T-helper 1 cell treated with Interleukin-12 subunit alpha and Interleukin-12 subunit beta and Interleukin-4 antibody, amounts not matched to agents 30 μg/mL and 1 μg/mL, for 36 hours (primary cell): Measurements from ENCODE around the gene CRYBB3.

Experiments
- H3K27ac Mint-ChIP-seq: one replicate; pipeline ENCODE4 v1.8.0; 2021; ENCODE audit warnings: mild to moderate bottlenecking, mixed read lengths
- H3K27me3 Mint-ChIP-seq: one replicate; pipeline ENCODE4 v1.8.0; 2021; ENCODE audit warnings: low read depth, mixed read lengths
- H3K36me3 Mint-ChIP-seq: one replicate; pipeline ENCODE4 v1.8.0; 2021; ENCODE audit warnings: low read depth, mixed read lengths
- H3K4me1 Mint-ChIP-seq: one replicate; pipeline ENCODE4 v1.8.0; 2021; ENCODE audit warnings: low read depth, mixed read lengths
- H3K4me3 Mint-ChIP-seq: one replicate; pipeline ENCODE4 v1.8.0; 2021; ENCODE audit warnings: mild to moderate bottlenecking, moderate library complexity, mixed read lengths
- H3K9me3 Mint-ChIP-seq: one replicate; pipeline ENCODE4 v1.8.0; 2021; ENCODE audit warnings: mixed read lengths

Gene CRYBB3

DNA sequence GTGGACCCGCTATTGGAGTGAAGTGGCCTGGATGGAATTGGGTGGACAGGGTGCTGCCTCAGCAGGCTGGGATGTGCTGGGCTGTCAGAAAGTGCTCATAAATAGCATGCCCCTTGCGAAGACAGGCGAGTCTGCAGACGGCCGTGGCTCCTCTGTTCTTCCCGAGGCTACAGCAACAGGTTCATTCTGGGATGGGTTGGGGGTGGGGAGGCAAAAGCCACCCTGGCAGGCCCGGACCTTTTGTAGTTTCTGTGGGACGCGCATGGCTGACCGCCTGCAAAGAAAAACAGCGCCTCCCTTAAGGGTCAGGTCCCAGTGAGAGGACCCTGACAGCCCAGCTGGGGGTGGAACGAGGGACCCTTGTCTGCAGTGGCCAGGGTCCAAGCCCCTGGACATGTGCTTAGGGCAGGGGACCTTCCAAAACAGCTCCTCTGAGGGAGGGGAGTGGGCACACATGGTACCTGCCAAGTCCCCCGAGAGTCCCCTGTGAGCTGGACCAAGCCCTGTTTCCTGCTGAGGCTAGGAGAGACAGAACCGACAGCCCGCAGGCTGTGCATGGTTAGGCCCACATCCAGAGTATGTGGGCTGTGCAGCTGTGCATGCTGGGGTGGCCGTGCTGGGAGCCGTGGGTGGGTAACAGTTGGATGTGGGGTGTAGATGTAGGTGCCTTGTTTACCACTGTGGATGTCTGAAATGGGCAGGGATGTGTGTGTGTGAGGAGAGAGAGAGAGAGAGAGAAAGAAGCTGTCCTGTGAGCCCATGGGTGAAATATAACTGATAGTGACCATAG is at the start of gene CRYBB3:
CRYBB3 (plus strand) TSS at position 128 of the 790 bp plus-strand sequence. CDS start 1,539 bp downstream, outside the sequence.
- H3K4me3 Mint-ChIP-seq: no peak within 1 kb of the TSS
- H3K36me3 Mint-ChIP-seq: peaks cover 4% of the 10 kb centered on the region
- no peaks in the 10 kb centered on the region for H3K9me3 Mint-ChIP-seq
- H3K4me1 Mint-ChIP-seq: peaks cover 12% of the 10 kb centered on the region
- no peaks in the 10 kb centered on the region for H3K27me3 Mint-ChIP-seq
- H3K27ac Mint-ChIP-seq: peak within 1 kb of the TSS; percentile 18

DNA sequence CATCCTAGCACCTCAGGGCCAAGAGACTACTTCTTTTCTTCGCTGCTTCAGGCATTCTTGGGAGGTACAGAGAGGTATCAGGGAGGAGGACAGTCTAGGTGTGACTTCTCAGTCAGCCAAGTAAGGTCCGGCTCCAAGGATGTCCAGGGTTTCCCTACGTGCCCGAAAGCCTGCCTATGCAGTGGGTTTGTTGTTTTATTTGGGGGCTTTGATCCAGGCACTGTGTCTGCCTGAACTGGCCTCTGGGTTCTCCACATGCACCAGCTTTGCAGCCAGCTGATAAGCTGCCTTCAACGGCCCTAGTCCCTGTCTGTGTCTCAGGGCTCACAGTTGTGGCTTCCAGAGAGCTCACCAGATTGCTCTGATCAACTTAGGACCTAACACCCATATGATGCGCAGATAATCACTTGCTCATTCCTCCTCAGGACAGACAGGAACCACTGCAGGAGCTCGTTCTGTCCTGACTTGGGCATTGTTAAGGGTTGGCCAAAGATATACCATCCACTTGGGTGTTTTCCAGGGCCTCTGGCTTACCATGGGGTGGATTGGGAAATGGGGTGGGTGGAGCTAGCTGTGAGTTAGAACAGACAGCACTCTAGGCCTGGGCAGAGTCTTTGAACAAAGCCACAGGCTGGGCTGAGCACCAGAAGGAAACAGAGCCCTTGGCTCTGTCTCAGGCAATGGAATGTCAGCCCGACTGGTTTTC is 45.5 kb upstream of the CRYBB3 start:
- Mint-ChIP-seq H3K4me1 (no peaks in the 10 kb centered on the region), H3K9me3 (no peaks in the 10 kb centered on the region), H3K4me3 (no peak overlapping the region), H3K36me3 (no peaks in the 10 kb centered on the region), H3K27me3 (no peaks in the 10 kb centered on the region), H3K27ac (no peak overlapping the region)

DNA sequence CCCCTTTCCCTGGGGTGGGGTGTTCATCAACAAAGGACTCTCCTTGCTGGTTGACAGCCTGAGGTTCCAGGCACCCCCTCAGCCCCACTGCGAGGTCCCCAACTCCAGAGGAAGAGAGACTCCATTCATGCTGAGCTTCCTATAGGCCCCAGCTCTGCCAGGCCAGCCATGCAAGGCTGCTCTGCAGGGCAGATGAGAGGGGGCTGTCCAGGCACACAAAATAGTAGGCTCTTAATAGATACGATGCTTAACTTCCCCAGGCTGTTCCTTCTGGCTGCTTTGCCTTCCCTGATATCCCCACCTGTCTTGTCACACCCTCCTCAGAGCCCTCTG is 45.0 kb upstream of the CRYBB3 start:
- Mint-ChIP-seq H3K4me1 (no peaks in the 10 kb centered on the region), H3K4me3 (no peak overlapping the region), H3K27ac (no peak overlapping the region), H3K36me3 (no peaks in the 10 kb centered on the region), H3K9me3 (no peaks in the 10 kb centered on the region), H3K27me3 (no peaks in the 10 kb centered on the region)

DNA sequence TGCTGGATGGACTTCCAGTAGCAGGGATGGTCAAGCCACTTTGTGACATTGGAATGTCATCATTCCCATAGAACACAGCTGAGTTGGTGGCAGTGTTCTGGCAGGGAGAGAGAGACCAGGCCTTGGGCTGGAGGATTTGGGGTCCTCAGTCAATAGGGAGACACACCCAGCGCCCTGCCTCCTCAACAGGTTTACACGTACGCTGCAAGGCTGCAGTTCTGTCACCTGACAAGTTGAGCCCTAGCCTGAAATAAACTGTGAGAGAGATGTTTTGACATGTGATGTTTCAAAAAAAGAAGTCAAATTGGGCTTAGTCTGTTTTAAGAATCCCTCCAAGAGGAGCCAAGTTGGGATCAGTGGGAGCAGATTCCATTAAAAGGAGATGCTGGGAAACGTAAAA is 42.9 kb upstream of the CRYBB3 start:
- H3K4me1 Mint-ChIP-seq: no peaks in the 10 kb centered on the region
- H3K4me3 Mint-ChIP-seq: no peak overlapping the region
- no peak overlapping the region for H3K27ac Mint-ChIP-seq
- H3K36me3 Mint-ChIP-seq: no peaks in the 10 kb centered on the region
- H3K27me3 Mint-ChIP-seq: no peaks in the 10 kb centered on the region
- H3K9me3 Mint-ChIP-seq: no peaks in the 10 kb centered on the region

DNA sequence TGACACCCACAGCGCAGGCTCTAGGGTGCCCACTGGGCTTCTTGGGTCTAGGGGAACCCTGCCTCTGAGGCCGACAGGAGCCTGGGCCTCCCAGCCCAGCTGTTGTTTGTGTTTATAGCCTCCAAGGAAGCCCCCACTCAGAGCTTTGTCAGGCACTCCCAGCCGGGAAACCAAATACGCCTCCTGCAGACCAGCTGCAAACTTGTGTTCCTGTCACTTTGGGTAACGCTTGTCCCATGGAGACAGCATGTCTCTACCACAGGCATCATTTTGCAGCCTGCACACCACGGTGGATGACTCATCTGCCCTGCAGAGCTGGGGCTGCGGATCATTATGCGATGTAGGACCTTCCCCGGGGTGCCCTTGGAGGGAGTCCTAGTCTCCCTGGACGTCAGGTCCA is 40.6 kb upstream of the CRYBB3 start:
- no peaks in the 10 kb centered on the region for H3K27me3 Mint-ChIP-seq
- H3K27ac Mint-ChIP-seq: no peak overlapping the region
- H3K4me3 Mint-ChIP-seq: no peak overlapping the region
- no peaks in the 10 kb centered on the region for H3K9me3 Mint-ChIP-seq
- H3K4me1 Mint-ChIP-seq: no peaks in the 10 kb centered on the region
- H3K36me3 Mint-ChIP-seq: no peaks in the 10 kb centered on the region

DNA sequence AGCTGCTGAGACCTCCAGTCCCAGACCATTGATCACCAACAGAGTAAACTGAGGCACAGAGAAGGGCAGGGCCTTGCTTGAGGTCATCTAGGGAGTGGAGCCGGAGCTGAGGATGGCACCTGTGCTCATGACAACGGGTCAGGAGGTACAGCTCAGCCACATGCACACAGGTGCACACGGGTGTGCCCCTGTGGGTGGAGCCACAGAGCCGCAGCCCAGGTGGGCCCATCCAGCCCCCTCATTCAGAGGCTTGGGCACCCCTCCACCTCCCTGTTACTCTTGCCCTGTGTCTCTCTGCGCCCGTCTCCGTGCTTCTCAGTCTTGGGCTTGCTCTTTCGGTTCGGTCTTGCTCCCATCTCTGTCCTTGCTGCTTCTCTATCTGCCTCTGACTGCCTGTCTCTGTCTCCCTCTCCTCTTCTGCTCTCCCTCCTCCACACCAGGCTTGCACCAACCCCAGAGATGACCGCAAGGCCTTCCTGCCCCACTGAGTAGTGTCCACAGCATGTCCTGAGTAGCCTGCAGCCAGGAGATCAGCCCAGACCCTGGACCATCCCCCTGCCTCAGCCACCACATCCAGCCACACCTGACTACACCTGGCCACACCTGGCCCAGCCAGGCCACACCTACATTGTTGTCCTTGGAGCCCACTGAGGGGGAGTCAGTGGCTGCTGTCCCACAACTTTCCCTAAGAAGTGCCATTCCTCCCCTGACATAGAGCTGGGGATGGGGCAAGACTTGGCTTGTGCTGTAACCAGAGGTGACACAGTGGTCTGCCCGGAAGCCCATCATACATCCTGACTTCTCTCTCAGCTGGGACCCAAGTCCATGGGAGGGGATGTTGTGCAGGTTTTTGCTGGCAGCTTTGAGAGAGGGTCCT is 39.3 kb upstream of the CRYBB3 start:
- no peaks in the 10 kb centered on the region for H3K4me1 Mint-ChIP-seq
- no peaks in the 10 kb centered on the region for H3K36me3 Mint-ChIP-seq
- no peaks in the 10 kb centered on the region for H3K9me3 Mint-ChIP-seq
- no peaks in the 10 kb centered on the region for H3K27me3 Mint-ChIP-seq
- H3K4me3 Mint-ChIP-seq: no peak overlapping the region
- H3K27ac Mint-ChIP-seq: no peak overlapping the region

DNA sequence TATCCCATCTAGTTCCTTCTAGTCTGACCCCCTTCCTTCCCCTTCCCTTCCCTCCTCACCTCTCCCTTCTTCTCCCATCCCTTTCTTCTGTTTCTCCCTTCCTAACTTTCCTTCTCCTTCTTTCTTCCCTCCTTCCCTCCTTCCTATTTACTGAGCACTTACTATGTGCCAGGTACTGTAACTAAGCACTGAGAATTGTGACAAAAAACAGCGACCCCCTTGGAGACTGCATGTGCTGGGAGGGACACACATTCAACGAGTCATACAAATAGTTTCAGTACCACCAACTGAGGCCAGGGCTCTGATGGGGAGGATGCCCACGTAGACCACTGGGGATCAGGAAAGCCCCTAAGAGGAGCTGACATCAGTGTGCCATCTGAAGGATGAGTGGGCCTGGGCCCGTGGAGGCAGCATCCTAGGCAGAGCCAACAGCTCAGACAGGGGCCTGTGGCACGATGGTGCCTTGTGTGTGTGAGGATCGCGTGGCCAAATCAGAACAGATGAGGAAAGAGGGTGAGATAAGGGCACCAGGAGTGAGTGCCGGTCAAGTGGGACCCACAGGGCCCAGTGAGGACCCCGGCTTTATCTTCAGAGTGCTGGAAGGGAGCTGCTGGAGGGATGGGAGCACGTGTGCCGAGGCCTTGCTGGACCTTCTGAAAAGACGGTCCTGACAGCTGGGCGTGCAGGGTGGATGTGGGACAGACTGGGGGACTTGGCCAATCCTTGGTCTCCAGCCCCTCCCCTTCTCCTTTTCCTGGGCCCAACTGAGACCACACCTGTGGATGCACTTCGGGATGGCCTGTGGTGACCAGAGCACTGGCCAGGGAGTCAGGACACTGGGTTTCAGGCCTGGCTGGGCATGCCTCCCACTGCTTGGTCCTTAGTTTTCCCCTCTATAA is 38.4 kb upstream of the CRYBB3 start:
- Mint-ChIP-seq H3K36me3 (no peaks in the 10 kb centered on the region), H3K27me3 (no peaks in the 10 kb centered on the region), H3K4me1 (no peaks in the 10 kb centered on the region), H3K27ac (no peak overlapping the region), H3K9me3 (no peaks in the 10 kb centered on the region), H3K4me3 (no peak overlapping the region)

DNA sequence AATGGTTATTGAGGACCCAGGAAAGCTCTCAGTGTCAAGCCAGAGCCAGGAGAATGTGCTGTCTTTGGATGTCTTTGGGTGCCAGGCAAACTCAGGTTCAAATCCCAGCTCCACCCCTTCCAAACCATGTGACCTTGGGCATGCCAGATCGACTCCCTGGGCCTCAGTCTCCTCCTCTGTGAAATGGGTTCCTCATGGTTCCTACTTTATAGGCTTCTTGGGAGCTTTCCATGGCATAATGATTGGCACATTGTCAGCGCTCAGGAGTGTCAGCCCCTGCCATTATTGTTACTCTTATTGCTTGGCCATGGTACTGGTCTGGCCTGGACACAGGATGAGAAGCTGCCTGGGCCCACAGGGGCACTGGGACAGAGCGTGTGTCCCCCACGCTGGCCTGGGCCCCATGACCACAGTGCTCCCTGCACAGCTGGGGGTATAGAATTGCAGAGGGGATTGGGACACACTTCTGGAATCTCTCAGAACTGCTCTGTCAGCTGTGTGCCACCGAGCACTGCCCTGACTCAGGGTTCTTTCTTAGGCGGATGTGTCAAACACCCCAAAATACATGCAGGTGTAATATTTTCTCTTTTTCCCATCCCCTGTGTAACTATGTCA is 37.6 kb upstream of the CRYBB3 start:
- no peaks in the 10 kb centered on the region for H3K36me3 Mint-ChIP-seq
- no peaks in the 10 kb centered on the region for H3K9me3 Mint-ChIP-seq
- H3K27ac Mint-ChIP-seq: no peak overlapping the region
- H3K4me3 Mint-ChIP-seq: no peak overlapping the region
- no peaks in the 10 kb centered on the region for H3K4me1 Mint-ChIP-seq
- H3K27me3 Mint-ChIP-seq: no peaks in the 10 kb centered on the region

DNA sequence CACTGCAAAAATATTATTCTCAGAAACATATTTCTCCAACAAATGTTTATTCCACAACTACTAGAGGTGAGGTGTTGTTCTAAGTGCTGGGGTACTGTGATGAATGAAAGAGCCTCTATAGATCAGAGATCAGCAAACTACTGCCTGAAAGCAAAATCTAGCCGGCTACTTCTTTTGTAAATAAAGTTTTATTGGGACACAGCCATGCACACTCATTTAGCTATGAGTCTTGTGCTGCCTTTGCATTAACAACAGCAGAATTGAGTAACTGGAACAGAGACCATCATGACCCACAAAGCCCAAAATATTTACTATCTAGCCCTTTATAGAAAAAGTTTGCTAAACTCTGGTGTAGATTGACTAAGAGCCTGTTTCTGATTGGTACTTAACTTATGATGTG is 37.1 kb upstream of the CRYBB3 start:
- H3K36me3 Mint-ChIP-seq: no peaks in the 10 kb centered on the region
- H3K9me3 Mint-ChIP-seq: no peaks in the 10 kb centered on the region
- H3K4me3 Mint-ChIP-seq: no peak overlapping the region
- H3K27ac Mint-ChIP-seq: no peak overlapping the region
- H3K27me3 Mint-ChIP-seq: no peaks in the 10 kb centered on the region
- H3K4me1 Mint-ChIP-seq: no peaks in the 10 kb centered on the region

DNA sequence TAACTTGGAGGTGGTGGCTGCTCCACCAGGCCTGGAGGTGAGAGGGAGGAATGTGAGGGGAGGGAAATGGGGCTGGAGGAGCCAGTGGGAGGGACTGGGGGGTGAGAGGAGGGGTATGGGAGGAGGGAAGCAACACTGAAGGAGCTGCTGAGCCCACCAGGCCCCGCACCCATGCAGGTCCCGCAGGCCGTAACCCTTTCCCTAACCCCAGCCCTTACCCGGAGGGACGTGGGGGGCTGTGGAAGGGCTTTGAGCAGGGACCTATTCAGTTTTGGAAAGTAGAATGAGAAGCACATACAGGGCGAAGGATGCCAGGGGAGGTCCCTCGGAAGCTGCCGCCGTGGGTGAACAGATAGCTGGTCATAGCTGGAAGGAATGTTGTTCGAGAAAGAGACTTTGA is 33.9 kb upstream of the CRYBB3 start:
- no peak overlapping the region for H3K4me3 Mint-ChIP-seq
- H3K27me3 Mint-ChIP-seq: no peaks in the 10 kb centered on the region
- no peaks in the 10 kb centered on the region for H3K4me1 Mint-ChIP-seq
- no peaks in the 10 kb centered on the region for H3K9me3 Mint-ChIP-seq
- no peaks in the 10 kb centered on the region for H3K36me3 Mint-ChIP-seq
- H3K27ac Mint-ChIP-seq: no peak overlapping the region

DNA sequence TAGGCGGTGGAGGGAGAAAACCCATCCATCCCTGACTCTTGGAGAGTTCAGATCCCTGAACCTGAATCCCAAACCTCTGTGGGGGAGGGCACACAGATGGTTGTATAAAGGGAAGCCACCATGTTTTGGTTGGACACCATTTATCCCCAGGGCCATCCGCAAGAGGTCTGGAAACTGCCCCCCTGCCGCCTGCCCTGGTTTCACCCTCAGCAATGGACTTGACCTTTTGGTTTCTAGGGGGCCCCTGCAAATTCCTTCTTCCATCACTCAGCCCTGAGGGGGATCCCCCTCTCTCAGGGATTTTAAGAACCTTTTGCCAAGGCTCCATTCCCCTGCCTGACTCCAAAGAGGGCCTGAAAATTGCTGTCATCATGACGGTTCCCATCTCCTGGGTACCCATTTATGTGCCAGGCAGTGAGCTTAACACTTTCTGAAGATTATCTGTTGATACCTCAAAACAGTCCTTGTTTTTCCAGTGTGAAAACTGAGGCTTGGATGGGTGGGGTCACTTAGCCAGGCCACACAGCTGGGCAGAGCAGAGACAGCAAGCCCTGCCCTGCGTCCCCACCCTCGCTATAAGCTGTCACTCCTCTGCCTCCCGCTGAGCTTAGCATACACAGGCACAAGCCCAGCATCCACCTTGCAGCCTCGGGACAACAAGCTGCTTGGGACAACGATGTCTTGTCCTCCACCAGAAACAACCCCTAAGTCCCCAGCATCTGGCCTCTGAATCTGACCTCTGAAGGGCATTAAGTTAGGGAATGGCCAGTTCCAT is 33.2 kb upstream of the CRYBB3 start:
- H3K4me3 Mint-ChIP-seq: no peak overlapping the region
- no peak overlapping the region for H3K27ac Mint-ChIP-seq
- H3K36me3 Mint-ChIP-seq: no peaks in the 10 kb centered on the region
- no peaks in the 10 kb centered on the region for H3K27me3 Mint-ChIP-seq
- H3K4me1 Mint-ChIP-seq: no peaks in the 10 kb centered on the region
- no peaks in the 10 kb centered on the region for H3K9me3 Mint-ChIP-seq

DNA sequence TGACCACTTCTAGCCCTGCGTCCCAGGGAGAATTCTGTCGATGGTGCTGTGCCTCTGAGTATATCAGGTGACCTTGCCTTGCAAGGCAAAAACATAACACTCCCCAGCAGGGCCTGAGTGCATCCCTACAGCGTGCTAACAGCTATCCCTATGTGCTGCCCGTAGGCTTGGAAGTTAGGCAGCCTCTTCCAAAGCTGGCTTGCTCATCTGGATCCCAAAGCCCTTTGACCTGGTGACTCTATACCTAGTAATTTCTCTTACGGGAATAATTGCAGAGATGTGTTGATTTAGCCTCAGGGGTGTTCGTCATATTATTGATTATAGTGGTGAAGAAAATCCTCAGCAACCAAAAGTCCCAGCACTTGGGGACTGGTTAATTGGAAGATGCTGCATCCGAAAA is 32.6 kb upstream of the CRYBB3 start:
- peaks cover 2% of the 10 kb centered on the region for H3K36me3 Mint-ChIP-seq
- no peak overlapping the region for H3K4me3 Mint-ChIP-seq
- no peak overlapping the region for H3K27ac Mint-ChIP-seq
- H3K9me3 Mint-ChIP-seq: no peaks in the 10 kb centered on the region
- no peaks in the 10 kb centered on the region for H3K27me3 Mint-ChIP-seq
- H3K4me1 Mint-ChIP-seq: no peaks in the 10 kb centered on the region
